Activated T-cell treated with anti-CD3 and anti-CD28 coated beads, Interleukin-2, amount 50 U/mL, for 72 hours (primary cell): Measurements from ENCODE around the gene AFAP1. TPM values are rescaled to one million over a fixed set of nuclear protein-coding genes. Genes with fewer than 3 reads are reported as not detected.
A peak's percentile ranks its signal among the peaks of the same experiment; 100 is the strongest.
"Not testable (repeated sequence)": the region's sequence is repeated elsewhere in the genome, so short reads cannot be mapped to it uniquely, and the experiment has no call there.

Experiments
- ATAC-seq, 2 donors: fragments of 150-1000 bp; cut with Tn5 transposase; replicated peaks in 1 of 2; 2 replicates each; pipeline ENCODE4 v1.10.0; 2021; ENCODE audit warnings: moderate library complexity in 2 of 2, mild to moderate bottlenecking in 1 of 2
- DNase-seq, 2 donors: peaks; one replicate each; pipeline ENCODE4 v3.0.0; 2021 to 2022; ENCODE audit warnings: mixed read lengths in 1 of 2
- H3K27ac Mint-ChIP-seq: one replicate; pipeline ENCODE4 v1.8.0; 2022; ENCODE audit warnings: mild to moderate bottlenecking, moderate library complexity, mixed read lengths
- H3K27me3 Mint-ChIP-seq: one replicate; pipeline ENCODE4 v1.8.0; 2022; ENCODE audit warnings: low read depth, mixed read lengths
- H3K36me3 Mint-ChIP-seq, 2 donors: one replicate each; pipeline ENCODE4 v1.8.0; 2022; ENCODE audit warnings: mixed read lengths in 2 of 2, mild to moderate bottlenecking in 1 of 2; ENCODE audit not compliant: insufficient read depth in 2 of 2
- H3K4me1 Mint-ChIP-seq: one replicate; pipeline ENCODE4 v1.8.0; 2022; ENCODE audit warnings: low read depth, mixed read lengths
- H3K4me3 Mint-ChIP-seq, 2 donors: one replicate each; pipeline ENCODE4 v1.8.0; 2022; ENCODE audit warnings: mild to moderate bottlenecking in 2 of 2, mixed read lengths in 2 of 2, moderate library complexity in 2 of 2
- H3K9me3 Mint-ChIP-seq, 2 donors: one replicate each; pipeline ENCODE4 v1.8.0; 2022; ENCODE audit warnings: mixed read lengths in 2 of 2
- total RNA-seq, 2 donors: library from RNA; stranded (reverse); gene quantifications; one replicate each; pipeline ENCODE4 v1.2.3, GENCODE V29; 2022

The AFAP1 gene
- total RNA-seq, 2 donors from 2014 or later = 30.6 to 49.3 TPM

DNA sequence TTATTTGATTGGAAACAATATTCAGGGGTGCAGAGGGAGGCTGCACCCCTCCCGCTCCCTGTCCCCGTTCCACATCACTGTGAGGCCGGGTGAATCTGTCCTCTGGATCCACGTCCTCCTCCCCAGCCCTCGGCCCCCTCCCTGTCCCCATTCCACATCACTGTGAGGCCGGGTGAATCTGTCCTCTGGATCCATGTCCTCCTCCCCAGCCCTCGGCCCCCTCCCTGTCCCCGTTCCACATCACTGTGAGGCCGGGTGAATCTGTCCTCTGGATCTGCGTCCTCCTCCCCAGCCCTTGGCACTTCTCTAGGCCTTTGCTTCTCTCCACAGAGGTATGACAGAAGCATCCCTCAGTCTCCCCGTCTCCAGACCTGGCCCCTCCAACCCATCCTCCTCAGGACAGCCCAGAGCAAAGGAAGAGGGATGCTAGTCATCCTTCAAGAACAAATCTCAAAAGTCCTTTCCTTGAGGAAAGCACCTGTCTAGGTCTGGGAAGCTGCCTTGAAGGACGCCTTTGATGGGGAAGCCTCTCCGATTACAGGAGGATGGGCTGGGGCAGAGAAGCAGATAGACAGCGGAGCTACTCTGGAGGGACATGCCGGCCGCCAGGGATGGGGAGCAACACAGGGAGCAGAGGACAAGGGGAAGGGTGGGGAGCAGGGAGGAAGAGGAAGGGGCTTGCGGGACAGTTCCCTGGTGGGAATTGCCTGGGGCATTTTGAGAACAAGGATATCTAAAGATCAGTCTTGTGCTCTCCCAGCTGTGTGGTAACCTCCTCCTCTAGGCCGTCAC lies 10.8 kb upstream of the AFAP1 start:
- H3K4me1 Mint-ChIP-seq = peaks cover 21% of the 10 kb centered on the region
- DNase-seq = no peak
- no peak for ATAC-seq
- H3K36me3 Mint-ChIP-seq = peaks cover 4 to 13% of the 10 kb centered on the region in 2 donors
- H3K27me3 Mint-ChIP-seq = peaks cover 40% of the 10 kb centered on the region
- no peak overlapping the region for H3K27ac Mint-ChIP-seq
- H3K4me3 Mint-ChIP-seq = no peak overlapping the region
- H3K9me3 Mint-ChIP-seq = peaks cover 5 to 8% of the 10 kb centered on the region in 2 donors

DNA sequence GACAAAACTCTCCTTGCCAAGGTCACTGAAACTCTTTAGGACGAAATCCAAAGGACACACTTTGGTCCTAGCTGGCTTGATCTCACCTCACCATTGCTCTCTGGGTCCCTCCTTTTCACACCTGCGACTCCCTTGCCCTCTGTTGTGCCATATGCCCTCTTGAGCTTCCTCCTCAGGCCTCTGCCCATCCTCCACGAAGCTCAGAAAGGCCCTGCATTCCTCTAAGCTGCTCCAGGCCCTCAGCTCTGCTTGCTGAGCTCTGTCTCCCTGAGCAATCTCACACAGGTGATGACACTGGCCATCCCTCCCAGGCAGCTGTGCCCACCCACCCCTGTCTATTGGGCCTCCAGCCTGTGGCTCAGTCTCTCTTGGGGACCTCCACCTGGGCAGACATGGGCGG lies 10.1 kb upstream of the AFAP1 start:
- Mint-ChIP-seq H3K27ac (no peak overlapping the region), H3K27me3 (peaks cover 40% of the 10 kb centered on the region), H3K36me3 (peaks cover 4 to 13% of the 10 kb centered on the region in 2 donors), H3K4me1 (peaks cover 21% of the 10 kb centered on the region), H3K9me3 (peaks cover 5 to 8% of the 10 kb centered on the region in 2 donors), H3K4me3 (no peak overlapping the region)
- no peak for DNase-seq
- no peak for ATAC-seq

DNA sequence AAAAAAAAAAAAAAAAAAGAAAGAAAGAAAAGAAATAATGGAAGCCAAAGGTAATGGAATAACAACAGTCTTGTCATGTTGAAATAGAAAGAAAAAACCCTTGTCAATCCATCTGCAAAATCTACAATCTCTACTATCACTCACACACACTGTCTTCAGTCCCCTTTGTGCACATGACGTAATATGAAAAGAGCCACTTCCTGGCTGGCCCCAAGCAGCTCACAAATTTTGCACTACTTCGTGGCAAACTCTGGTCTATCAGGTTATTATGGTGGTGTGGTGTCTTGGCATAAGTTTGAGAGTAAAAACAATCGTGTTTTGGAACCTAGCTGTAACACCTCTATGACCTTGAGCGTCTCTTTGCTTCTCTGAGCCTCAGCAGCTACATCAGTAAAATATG lies 8.3 kb upstream of the AFAP1 start:
- Mint-ChIP-seq H3K27me3 (peaks cover 44% of the 10 kb centered on the region), H3K4me1 (peaks cover 21% of the 10 kb centered on the region), H3K4me3 (peak overlapping the region; percentile 33 to 50), H3K27ac (no peak overlapping the region), H3K9me3 (peaks cover 5 to 8% of the 10 kb centered on the region in 2 donors), H3K36me3 (peaks cover 4 to 12% of the 10 kb centered on the region in 2 donors)
- ATAC-seq = peak; percentile 89 to 94
- DNase-seq = no peak

DNA sequence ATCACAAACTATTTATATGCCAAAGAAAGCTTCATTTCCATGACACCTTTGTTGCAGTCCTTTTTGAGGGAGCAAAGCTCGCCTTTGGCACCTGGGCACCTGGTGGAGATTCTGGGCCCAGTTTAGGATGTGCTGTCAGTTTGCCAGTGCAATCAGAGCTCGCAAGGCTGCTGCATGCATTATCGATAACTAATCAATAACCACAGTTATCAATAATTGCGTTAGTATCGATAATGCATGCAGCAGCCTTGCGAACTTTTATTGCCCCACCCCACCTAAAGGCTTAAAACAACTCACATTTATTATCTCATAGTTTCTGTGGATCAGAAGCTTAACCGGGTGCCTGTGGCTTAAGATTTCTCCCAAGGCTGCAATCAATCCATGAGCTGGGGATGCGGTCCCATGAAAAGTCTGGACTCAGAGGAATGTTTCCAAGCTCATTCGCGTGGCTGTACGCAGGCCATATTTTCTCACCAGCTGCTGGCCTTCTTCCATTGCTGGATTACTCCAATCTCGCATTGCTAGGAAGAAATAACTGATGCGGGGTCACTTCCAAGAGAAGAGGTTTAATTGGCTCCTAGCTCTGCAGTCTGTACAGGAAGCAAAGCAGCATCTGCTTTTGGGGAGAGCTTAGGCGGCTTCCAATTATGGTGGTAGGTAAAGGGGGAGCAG lies 6.2 kb upstream of the AFAP1 start:
- no peak overlapping the region for H3K27ac Mint-ChIP-seq
- no peaks in the 10 kb centered on the region for H3K9me3 Mint-ChIP-seq
- ATAC-seq = no peak
- H3K4me1 Mint-ChIP-seq = peaks cover 27% of the 10 kb centered on the region
- no peak overlapping the region for H3K4me3 Mint-ChIP-seq
- no peak for DNase-seq
- peaks cover 0 to 4% of the 10 kb centered on the region in 2 donors for H3K36me3 Mint-ChIP-seq
- H3K27me3 Mint-ChIP-seq = peaks cover 38% of the 10 kb centered on the region

DNA sequence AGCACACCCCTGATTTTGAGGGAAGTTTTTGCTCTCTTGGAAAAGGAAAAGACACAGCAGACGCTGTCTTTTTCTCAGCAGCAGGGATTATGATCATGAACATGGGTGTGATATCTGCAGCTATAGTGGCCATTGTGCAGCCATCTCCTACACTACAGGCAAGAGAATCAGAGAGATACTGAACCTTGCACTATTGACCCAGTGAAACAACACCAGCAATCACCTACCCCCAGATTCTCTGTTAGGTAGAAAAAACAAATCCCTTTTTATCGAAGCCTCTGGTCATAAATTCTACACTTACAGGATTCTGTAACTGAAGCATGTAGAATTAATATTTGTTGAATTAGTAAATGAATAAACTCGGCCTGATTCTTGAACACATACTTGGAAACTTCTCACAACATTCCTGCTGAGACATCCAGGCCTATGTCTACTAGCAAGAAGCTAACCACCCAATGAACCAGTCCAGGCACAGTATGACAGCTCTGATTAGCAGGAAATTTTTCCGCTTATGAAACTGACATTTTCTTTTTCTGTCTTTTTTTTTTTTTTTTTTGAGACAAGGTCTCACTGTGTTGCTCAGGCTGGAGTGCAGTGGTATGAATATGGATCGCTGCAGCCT lies 5.0 kb upstream of the AFAP1 start:
- Mint-ChIP-seq H3K27ac (no peak overlapping the region), H3K9me3 (no peaks in the 10 kb centered on the region), H3K36me3 (no peaks in the 10 kb centered on the region), H3K27me3 (peaks cover 37% of the 10 kb centered on the region), H3K4me1 (peaks cover 27% of the 10 kb centered on the region), H3K4me3 (no peak overlapping the region)
- no peak for ATAC-seq
- no peak for DNase-seq

DNA sequence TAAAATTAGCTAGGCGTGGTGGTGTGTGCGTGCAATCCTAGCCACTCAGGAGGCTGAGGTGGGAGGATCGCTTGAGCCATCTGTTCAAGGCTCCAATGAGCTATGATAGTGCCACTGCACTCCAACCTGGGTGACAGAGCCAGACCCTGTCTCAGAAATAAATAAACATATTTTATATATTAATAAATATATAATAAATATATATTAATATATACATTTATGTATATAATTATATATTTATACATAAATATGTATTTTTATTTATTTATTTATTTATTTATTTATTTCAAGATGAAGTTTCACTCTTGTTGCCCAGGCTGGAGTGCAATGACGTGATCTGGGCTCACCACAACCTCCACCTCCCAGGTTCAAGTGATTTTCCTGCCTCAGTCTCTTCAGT lies 4.0 kb upstream of the AFAP1 start:
- not testable (repeated sequence) for H3K36me3 Mint-ChIP-seq, DNase-seq, H3K27ac Mint-ChIP-seq, H3K9me3 Mint-ChIP-seq, ATAC-seq, H3K4me3 Mint-ChIP-seq
- Mint-ChIP-seq H3K27me3 (peaks cover 27% of the 10 kb centered on the region), H3K4me1 (peaks cover 17% of the 10 kb centered on the region)

DNA sequence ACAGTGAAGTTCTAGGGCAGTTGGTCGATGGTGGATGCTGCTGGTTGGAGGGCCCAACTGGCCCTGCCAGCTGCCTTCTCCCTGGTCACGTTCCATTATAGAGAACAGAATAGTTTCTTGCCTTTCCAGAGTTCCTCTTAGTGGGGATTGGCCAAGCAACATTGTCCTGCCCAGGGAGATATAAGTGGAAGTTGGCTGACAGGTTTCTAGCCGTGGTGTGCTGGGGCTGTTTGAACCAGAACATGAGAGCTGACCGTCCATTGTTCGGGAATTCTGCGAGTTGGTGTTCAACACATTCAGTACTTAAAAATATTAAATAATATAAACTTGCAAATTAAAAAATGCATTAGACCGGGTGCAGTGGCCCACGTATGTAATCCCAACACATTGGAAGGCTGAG lies 3.5 kb upstream of the AFAP1 start:
- H3K36me3 Mint-ChIP-seq = no peaks in the 10 kb centered on the region
- no peak for ATAC-seq
- no peaks in the 10 kb centered on the region for H3K9me3 Mint-ChIP-seq
- peaks cover 15% of the 10 kb centered on the region for H3K4me1 Mint-ChIP-seq
- no peak overlapping the region for H3K27ac Mint-ChIP-seq
- DNase-seq = no peak
- H3K4me3 Mint-ChIP-seq = no peak overlapping the region
- peaks cover 26% of the 10 kb centered on the region for H3K27me3 Mint-ChIP-seq

DNA sequence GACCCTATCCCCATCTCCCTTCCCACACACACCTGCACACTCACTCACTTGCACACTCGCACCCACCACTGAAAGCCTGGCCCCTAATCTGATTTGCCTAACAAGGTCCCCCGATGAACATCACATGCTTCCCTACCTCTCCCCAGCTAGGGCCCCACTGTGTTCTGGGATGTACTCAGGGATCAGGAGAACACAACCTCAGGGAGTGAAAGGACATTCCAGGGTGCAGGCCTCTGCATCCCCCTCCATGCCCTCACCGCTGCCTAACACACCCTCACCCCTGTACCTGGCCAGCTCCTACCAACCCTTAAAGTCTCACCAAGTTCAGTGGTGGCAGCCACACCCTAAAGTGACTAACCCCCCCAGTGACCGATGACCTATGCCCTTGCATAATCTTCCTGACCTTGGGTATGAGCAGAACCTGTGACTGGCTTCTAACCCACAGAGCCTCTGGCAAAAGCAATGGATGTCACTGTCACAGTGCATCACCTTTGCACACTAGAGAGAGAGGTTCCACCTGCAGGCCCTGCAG lies 2.4 kb upstream of the AFAP1 start:
- H3K4me3 Mint-ChIP-seq = no peak overlapping the region
- no peak for ATAC-seq
- H3K4me1 Mint-ChIP-seq = peaks cover 21% of the 10 kb centered on the region
- no peak for DNase-seq
- peaks cover 37% of the 10 kb centered on the region for H3K27me3 Mint-ChIP-seq
- H3K9me3 Mint-ChIP-seq = no peaks in the 10 kb centered on the region
- no peak overlapping the region for H3K27ac Mint-ChIP-seq
- H3K36me3 Mint-ChIP-seq = no peaks in the 10 kb centered on the region

DNA sequence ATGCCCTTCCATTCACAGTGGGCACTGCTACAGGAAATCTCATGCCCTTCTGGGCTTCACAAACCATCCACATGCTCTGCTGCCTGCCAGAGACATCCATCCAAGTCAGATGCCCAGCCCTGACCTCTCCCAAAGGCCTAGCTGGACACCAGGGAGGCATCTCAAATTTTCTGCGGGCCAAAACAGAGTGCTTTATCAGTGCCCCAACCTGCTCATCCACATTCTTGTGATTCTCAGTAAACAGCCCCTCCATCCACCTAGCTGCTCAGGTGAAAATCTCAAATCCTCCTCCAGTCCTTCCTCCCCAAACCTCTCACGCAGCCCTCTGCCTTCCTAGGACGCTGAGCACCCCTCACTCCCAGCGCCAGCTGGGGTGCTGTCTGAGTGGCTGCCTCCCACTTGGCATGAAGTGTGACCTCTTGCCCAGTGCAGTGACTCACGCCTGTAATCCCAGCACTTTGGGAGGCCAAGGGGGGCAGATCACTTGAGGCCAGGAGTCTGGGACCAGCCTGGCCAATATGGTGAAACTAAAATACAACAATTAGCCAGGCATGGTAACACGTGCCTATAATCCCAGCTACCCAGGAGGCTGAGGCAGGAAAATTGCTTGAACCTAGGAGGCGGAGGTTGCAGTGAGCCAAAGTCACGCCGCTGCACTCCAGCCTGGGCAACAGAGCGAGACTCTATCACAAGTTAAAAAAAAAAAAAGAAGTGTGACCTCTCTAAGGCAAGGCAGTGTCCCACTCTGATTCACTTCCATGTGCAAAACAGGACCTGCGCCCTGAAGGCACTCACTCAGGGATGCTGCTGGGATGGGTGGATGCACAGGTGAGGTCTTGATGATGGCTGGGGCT lies 1.7 kb upstream of the AFAP1 start:
- Mint-ChIP-seq H3K4me3 (peak overlapping the region; percentile 7 to 23), H3K27me3 (peaks cover 37% of the 10 kb centered on the region), H3K9me3 (no peaks in the 10 kb centered on the region), H3K4me1 (peaks cover 26% of the 10 kb centered on the region), H3K27ac (no peak overlapping the region), H3K36me3 (no peaks in the 10 kb centered on the region)
- DNase-seq (no peak), ATAC-seq (no peak)

DNA sequence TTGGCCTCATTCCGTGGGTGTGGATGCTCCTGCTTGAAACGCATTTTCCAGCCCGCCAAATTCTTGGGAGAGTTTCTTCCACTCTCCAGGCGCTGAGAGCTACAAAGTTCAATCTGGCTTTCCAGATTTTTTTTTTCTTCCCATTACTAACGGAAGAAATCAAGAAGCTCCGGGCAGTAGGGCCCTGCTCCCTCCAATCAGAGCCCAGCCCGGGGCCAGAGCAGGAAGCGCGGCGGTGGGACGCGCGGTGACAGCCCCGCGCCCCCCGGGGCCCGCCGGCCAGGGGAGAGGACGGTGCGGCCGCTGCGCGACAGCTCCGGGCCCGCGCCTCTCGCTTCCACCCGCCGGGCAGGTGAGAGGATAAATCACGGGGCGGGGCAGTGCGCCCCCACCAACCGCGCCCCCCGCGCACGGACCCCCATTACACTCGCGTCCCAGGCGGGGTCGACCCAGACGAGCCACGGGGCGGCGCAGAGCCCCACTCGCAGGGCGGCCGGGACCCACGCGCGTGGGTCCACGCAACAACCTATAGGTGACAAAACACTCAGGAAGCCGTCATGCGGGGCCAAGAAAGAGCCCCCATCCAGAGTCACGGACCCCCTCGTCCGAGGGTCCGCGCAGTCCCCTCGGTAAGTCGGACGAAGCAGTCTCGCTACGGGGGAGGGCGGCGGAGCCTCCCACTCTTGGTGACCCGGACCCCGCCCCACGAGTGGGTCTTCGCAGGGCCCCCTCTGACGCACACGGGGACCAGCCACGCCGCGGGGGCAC lies 868 bp downstream of the AFAP1 start:
- peak overlapping the region; percentile 43 for H3K27ac Mint-ChIP-seq
- peak overlapping the region; percentile 81 to 91 for H3K4me3 Mint-ChIP-seq
- H3K27me3 Mint-ChIP-seq = peaks cover 27% of the 10 kb centered on the region
- ATAC-seq = peak in 1 of 2 donors; percentile 28
- DNase-seq = peak in 1 of 2 donors; percentile 40
- peaks cover 26% of the 10 kb centered on the region for H3K4me1 Mint-ChIP-seq
- H3K9me3 Mint-ChIP-seq = no peaks in the 10 kb centered on the region
- no peaks in the 10 kb centered on the region for H3K36me3 Mint-ChIP-seq

DNA sequence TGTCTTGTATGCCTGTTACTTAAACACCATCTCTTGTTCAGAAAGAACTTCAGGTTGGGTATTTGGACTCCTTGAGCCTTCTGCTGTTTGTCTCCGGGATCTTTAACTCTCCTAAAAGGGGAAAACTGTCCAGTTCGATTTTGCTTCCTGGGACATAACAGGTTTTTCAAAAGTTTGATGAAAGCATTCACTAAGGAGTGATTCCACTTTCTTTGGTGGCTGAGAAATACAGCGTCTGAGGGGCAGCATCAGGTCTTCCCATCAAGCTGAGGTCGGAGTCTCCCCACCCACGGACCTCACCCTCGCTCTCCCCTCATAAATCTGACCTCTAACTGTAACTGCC lies 1.4 kb downstream of the AFAP1 start:
- Mint-ChIP-seq H3K27ac (peak overlapping the region; percentile 43), H3K27me3 (peaks cover 27% of the 10 kb centered on the region), H3K4me1 (peaks cover 26% of the 10 kb centered on the region), H3K36me3 (no peaks in the 10 kb centered on the region), H3K9me3 (no peaks in the 10 kb centered on the region), H3K4me3 (peak overlapping the region; percentile 81 to 91)
- no peak for DNase-seq
- ATAC-seq = no peak

DNA sequence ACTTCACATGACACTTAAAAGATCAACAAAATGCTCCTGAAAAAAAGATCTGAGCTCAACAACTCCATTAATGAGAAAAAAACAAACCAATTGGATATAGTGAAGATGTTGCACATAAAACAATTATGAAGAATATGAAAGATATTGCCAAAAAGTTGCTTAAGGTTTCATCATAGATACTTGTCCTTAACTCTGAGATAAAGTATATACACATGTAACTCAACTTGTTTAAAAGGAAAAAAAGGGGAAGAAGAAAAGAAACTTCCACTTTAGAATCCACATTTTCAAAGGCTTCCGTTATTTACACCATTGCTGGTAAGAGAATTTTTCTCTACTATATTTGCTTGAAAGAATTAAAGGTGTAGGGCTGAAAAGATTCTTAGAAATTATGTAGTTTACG lies 2.7 kb downstream of the AFAP1 start:
- DNase-seq = no peak
- no peak overlapping the region for H3K27ac Mint-ChIP-seq
- no peaks in the 10 kb centered on the region for H3K36me3 Mint-ChIP-seq

More for the DNA sequence above, 2.7 kb downstream of the AFAP1 start:
- ATAC-seq = no peak
- Mint-ChIP-seq H3K4me3 (peak overlapping the region in 1 of 2 donors; percentile 61), H3K9me3 (no peaks in the 10 kb centered on the region), H3K4me1 (peaks cover 26% of the 10 kb centered on the region), H3K27me3 (peaks cover 27% of the 10 kb centered on the region)
